Muscle of leg (tissue), 11 donors: ENCODE results near the gene CXCR1. TPM values are rescaled to one million over a fixed set of nuclear protein-coding genes. Genes with fewer than 3 reads are reported as not detected.
"Not testable (repeated sequence)": the region's sequence is repeated elsewhere in the genome, so short reads cannot be mapped to it uniquely, and the experiment has no call there.

Source experiments
- DNase-seq: peaks from one replicate; pipeline ENCODE4 v3.0.0; 2013
- H3K27ac ChIP-seq: one replicate; pipeline ENCODE4 v1.5.1; 2013; ENCODE audit warnings: mild to moderate bottlenecking, low read length, control low read depth
- H3K27me3 ChIP-seq: one replicate; pipeline ENCODE4 v1.6.1; 2013; ENCODE audit warnings: low read length; ENCODE audit not compliant: control insufficient read depth, insufficient read depth
- H3K36me3 ChIP-seq: one replicate; pipeline ENCODE4 v1.6.1; 2013; ENCODE audit warnings: low read length; ENCODE audit not compliant: control insufficient read depth, insufficient read depth
- H3K4me1 ChIP-seq: one replicate; pipeline ENCODE4 v1.6.1; 2013; ENCODE audit warnings: low read length; ENCODE audit not compliant: control insufficient read depth, insufficient read depth
- H3K4me3 ChIP-seq: one replicate; pipeline ENCODE4 v1.5.1; 2013; ENCODE audit warnings: low read length, control low read depth
- H3K9me3 ChIP-seq: replicated peaks from 2 replicates; pipeline ENCODE4 v1.6.1; 2013; ENCODE audit warnings: low read depth, low read length; ENCODE audit not compliant: control insufficient read depth
- WGBS: methylation state at CpG from one replicate; pipeline ENCODE4 v1.1.5; 2013; ENCODE audit warnings: missing lambda C conversion rate; ENCODE audit not compliant: insufficient coverage; 5-methylcytosine and 5-hydroxymethylcytosine counted together
- polyA plus RNA-seq, 8 donors: library from polyadenylated mRNA; unstranded; fragments of 120-200 nt; gene quantifications; one replicate each; pipeline versions ENCODE4 v1.2.1 to v1.2.3, GENCODE V29; 2013; ENCODE audit warnings: inconsistent platforms in 1 of 8, low replicate concordance in 1 of 8; ENCODE audit not compliant: insufficient read length in 8 of 8, insufficient read depth in 1 of 8
- total RNA-seq: library from RNA; stranded (reverse); fragments of 120-200 nt; gene quantifications from one replicate; pipeline ENCODE4 v1.2.4, GENCODE V29; 2013

Gene CXCR1
- total and polyA plus RNA-seq, 9 donors: 0.06 to 0.30 (median 0.11) TPM; not detected in 5

DNA sequence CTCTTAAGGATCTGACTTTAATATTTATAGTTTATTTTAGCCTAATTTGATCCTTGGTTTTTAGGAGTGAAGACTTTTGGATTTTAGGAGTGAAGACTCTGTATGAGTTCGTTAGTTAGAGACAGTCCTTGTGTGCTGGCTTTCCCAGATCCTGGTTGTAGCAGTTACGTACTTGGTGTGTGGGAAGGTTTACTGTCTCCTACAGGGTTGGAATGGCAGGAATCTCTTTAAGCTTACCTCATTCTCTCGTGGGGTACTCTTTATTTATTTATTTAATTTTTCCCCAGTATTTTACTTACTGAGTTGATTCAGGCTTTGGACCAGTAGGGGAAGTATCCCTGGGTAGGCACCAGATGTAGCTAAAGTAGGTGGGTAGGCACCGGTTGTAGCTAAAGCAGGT is 42.8 kb downstream of the CXCR1 start:
- no peaks in the 10 kb centered on the region for H3K9me3 ChIP-seq
- H3K36me3 ChIP-seq: no peaks in the 10 kb centered on the region
- H3K4me1 ChIP-seq: no peaks in the 10 kb centered on the region
- no peak overlapping the region for H3K4me3 ChIP-seq
- DNase-seq: no peak
- peaks cover 8% of the 10 kb centered on the region for H3K27me3 ChIP-seq
- no peak overlapping the region for H3K27ac ChIP-seq
- no CpG with 5 or more reads among the region's 4 CpGs for WGBS

DNA sequence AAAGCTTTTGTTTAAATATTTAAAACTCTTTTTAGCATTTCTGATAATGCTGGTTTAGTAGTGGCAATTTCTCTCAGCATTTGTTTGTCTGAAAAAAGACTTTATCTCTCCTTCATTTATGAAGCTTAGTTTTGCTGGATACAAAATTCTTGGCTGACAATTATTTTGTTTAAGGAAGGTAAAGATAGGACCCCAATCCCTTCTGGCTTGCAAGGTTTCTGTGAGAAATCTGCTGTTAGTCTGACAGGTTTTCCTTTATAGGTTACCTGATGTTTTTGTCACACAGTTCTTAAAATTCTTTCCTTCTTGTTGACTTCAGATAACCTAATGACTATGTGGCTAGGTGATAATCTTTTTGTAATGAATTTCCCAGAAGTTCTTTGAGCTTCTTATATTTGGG is 44.5 kb downstream of the CXCR1 start:
- not testable (repeated sequence) for H3K27me3 ChIP-seq, DNase-seq, H3K36me3 ChIP-seq, H3K27ac ChIP-seq, H3K9me3 ChIP-seq, H3K4me3 ChIP-seq, H3K4me1 ChIP-seq

DNA sequence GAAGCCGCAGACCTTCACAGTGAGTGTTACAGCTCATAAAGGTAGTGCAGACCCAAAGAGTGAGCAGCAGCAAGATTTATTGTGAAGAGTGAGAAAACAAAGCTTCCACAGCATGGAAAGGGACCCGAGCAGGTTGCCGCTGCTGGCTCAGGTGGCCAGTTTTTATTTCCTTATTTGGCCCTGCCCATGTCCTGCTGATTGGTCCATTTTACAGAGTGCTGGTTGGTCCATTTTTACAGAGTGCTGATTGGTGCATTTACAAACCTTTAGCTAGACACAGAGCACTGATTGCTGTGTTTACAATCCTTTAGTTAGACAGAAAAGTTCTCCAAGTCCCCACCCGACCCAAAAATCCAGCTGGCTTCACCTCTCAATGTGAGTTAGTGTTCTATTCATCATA is 45.0 kb downstream of the CXCR1 start:
- not testable (repeated sequence) for H3K27me3 ChIP-seq, H3K36me3 ChIP-seq, H3K27ac ChIP-seq, H3K4me3 ChIP-seq, DNase-seq, H3K4me1 ChIP-seq, H3K9me3 ChIP-seq
- WGBS: 77% methylated on average over 2 of the region's 4 CpGs

Other genes starting within 250 kb of the CXCR1 start
- gene TNS1, start 164.0 kb downstream of the CXCR1 start, total RNA-seq: 68.1 TPM
- 100 to 1,000 TPM in 6 of 8 donors, 10 to 100 TPM in 2; 79.5 to 129 (median 117) TPM for gene TNS1, start 164.0 kb downstream of the CXCR1 start, polyA plus RNA-seq
- 0.27 TPM for gene RUFY4, start 97.7 kb downstream of the CXCR1 start, total RNA-seq
- under 1 TPM in 6 of 8 donors, not detected in 2; 0.14 to 0.28 (median 0.21) TPM for gene RUFY4, start 97.7 kb downstream of the CXCR1 start, polyA plus RNA-seq
- 0.04 TPM for gene CXCR2, start 40.9 kb downstream of the CXCR1 start, total RNA-seq
- under 1 TPM; 0.12 to 0.83 (median 0.30) TPM for gene CXCR2, start 40.9 kb downstream of the CXCR1 start, polyA plus RNA-seq
- 206 TPM for gene ARPC2, start 50.2 kb upstream of the CXCR1 start, total RNA-seq
- 100 to 1,000 TPM; 220 to 261 (median 237) TPM for gene ARPC2, start 50.2 kb upstream of the CXCR1 start, polyA plus RNA-seq
- gene GPBAR1, start 94.1 kb upstream of the CXCR1 start, total RNA-seq: 1.3 TPM
- gene GPBAR1, start 94.1 kb upstream of the CXCR1 start, polyA plus RNA-seq: 1 to 10 TPM; 1.9 to 5.7 (median 2.9) TPM
- 88.4 TPM for gene AAMP, start 103.2 kb upstream of the CXCR1 start, total RNA-seq
- gene AAMP, start 103.2 kb upstream of the CXCR1 start, polyA plus RNA-seq: 100 to 1,000 TPM in 7 of 8 donors, 10 to 100 TPM in 1; 89.5 to 124 (median 111) TPM
- gene PNKD, start 103.6 kb upstream of the CXCR1 start, total RNA-seq: 50.7 TPM
- gene PNKD, start 103.6 kb upstream of the CXCR1 start, polyA plus RNA-seq: 10 to 100 TPM; 46.4 to 61.8 (median 51.9) TPM
- 81.5 TPM for gene TMBIM1, start 125.5 kb upstream of the CXCR1 start, total RNA-seq
- 10 to 100 TPM; 72.2 to 95.7 (median 77.7) TPM for gene TMBIM1, start 125.5 kb upstream of the CXCR1 start, polyA plus RNA-seq
- gene CATIP, start 189.9 kb upstream of the CXCR1 start, total RNA-seq: not detected
- gene CATIP, start 189.9 kb upstream of the CXCR1 start, polyA plus RNA-seq: under 1 TPM in 5 of 8 donors, not detected in 3; 0.07 to 0.31 (median 0.13) TPM
- gene SLC11A1, start 215.3 kb upstream of the CXCR1 start, total RNA-seq: 0.49 TPM
- 1 to 10 TPM in 3 of 8 donors, under 1 TPM in 5; 0.16 to 2.0 (median 0.64) TPM for gene SLC11A1, start 215.3 kb upstream of the CXCR1 start, polyA plus RNA-seq
- gene CTDSP1, start 232.9 kb upstream of the CXCR1 start, total RNA-seq: 64.9 TPM
- 100 to 1,000 TPM in 3 of 8 donors, 10 to 100 TPM in 5; 86.3 to 115 (median 93.9) TPM for gene CTDSP1, start 232.9 kb upstream of the CXCR1 start, polyA plus RNA-seq